HL-60 (cell line): ENCODE results near the gene EEPD1.
"Not testable (repeated sequence)": the region's sequence is repeated elsewhere in the genome, so short reads cannot be mapped to it uniquely, and the experiment has no call there.

Source experiments
- DNase-seq, 2 experiments: peaks; one replicate each; pipeline ENCODE4 v3.0.0-alpha.2; 2010 to 2020; ENCODE audit warnings: low read depth in 1 of 2, low spot score in 1 of 2
- H3K27ac ChIP-seq: fragments of 250-450 bp; sonication (Bioruptor Pico); replicated peaks from 2 replicates; pipeline ENCODE4 v1.5.1; 2020; ENCODE audit warnings: mild to moderate bottlenecking, moderate library complexity
- H3K27me3 ChIP-seq: fragments of 250-450 bp; sonication (Bioruptor Pico); 2 replicates; pipeline ENCODE4 v1.5.1; 2021; ENCODE audit warnings: mild to moderate bottlenecking, moderate library complexity; ENCODE audit not compliant: insufficient read depth, poor library complexity, severe bottlenecking
- H3K4me3 ChIP-seq: replicated peaks from 2 replicates; pipeline ENCODE4 v1.5.1; 2011; ENCODE audit warnings: mild to moderate bottlenecking, control low read depth, low read length; ENCODE audit not compliant: insufficient read depth
- GABPA ChIP-seq: IDR thresholded peaks from 2 replicates; pipeline ENCODE4 v1.6.1; 2012; ENCODE audit warnings: low read depth
- POLR2AphosphoS5 ChIP-seq: IDR thresholded peaks from 2 replicates; pipeline ENCODE4 v1.6.1; 2012; ENCODE audit warnings: low read depth
- SPI1 ChIP-seq: IDR thresholded peaks from 2 replicates; pipeline ENCODE4 v1.6.1; 2012; ENCODE audit warnings: low read depth, mild to moderate bottlenecking, borderline replicate concordance
- TF ChIP-seq, protein P1 (sequence below): IDR thresholded peaks from one replicate; pipeline ENCODE4 v1.5.1; 2011; ENCODE audit warnings: low read length, control low read depth, inconsistent platforms; ENCODE audit not compliant: insufficient read depth
- TF ChIP-seq, protein P2 (sequence below): IDR thresholded peaks from 2 replicates; pipeline ENCODE4 v1.6.1; 2012; ENCODE audit warnings: low read depth; ENCODE audit not compliant: insufficient replicate concordance

Gene EEPD1

GRCh38 chr7:36236073-36236472 lies 83.0 kb downstream of the EEPD1 start:
- TF ChIP-seq SPI1, result no peak
- TF ChIP-seq, protein P1, sequence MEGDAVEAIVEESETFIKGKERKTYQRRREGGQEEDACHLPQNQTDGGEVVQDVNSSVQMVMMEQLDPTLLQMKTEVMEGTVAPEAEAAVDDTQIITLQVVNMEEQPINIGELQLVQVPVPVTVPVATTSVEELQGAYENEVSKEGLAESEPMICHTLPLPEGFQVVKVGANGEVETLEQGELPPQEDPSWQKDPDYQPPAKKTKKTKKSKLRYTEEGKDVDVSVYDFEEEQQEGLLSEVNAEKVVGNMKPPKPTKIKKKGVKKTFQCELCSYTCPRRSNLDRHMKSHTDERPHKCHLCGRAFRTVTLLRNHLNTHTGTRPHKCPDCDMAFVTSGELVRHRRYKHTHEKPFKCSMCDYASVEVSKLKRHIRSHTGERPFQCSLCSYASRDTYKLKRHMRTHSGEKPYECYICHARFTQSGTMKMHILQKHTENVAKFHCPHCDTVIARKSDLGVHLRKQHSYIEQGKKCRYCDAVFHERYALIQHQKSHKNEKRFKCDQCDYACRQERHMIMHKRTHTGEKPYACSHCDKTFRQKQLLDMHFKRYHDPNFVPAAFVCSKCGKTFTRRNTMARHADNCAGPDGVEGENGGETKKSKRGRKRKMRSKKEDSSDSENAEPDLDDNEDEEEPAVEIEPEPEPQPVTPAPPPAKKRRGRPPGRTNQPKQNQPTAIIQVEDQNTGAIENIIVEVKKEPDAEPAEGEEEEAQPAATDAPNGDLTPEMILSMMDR, result no peak
- no peak for TF ChIP-seq GABPA
- TF ChIP-seq, protein P2, sequence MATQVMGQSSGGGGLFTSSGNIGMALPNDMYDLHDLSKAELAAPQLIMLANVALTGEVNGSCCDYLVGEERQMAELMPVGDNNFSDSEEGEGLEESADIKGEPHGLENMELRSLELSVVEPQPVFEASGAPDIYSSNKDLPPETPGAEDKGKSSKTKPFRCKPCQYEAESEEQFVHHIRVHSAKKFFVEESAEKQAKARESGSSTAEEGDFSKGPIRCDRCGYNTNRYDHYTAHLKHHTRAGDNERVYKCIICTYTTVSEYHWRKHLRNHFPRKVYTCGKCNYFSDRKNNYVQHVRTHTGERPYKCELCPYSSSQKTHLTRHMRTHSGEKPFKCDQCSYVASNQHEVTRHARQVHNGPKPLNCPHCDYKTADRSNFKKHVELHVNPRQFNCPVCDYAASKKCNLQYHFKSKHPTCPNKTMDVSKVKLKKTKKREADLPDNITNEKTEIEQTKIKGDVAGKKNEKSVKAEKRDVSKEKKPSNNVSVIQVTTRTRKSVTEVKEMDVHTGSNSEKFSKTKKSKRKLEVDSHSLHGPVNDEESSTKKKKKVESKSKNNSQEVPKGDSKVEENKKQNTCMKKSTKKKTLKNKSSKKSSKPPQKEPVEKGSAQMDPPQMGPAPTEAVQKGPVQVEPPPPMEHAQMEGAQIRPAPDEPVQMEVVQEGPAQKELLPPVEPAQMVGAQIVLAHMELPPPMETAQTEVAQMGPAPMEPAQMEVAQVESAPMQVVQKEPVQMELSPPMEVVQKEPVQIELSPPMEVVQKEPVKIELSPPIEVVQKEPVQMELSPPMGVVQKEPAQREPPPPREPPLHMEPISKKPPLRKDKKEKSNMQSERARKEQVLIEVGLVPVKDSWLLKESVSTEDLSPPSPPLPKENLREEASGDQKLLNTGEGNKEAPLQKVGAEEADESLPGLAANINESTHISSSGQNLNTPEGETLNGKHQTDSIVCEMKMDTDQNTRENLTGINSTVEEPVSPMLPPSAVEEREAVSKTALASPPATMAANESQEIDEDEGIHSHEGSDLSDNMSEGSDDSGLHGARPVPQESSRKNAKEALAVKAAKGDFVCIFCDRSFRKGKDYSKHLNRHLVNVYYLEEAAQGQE, result no peak
- TF ChIP-seq POLR2AphosphoS5, result no peak
- DNase-seq, result no peak
- no peak overlapping the region for H3K27ac ChIP-seq

DNA sequence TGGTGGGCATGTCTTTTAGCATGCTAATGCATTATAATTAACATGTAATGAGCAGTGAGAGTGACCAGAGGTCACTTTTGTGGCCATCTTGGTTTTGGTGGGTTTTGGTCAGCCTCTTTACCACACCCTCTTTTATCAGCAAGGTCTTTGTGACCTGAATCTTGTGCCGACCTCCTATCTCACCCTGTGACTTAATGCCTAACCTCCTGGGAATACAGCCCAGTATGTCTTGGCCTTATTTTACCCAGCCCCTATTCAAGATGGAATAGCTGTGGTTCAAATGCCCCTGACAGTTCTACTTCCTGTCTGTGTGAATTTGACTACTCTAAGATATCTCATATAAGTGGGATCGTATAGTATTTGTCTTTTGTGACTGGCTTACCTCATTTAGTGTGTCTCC lies 85.1 kb downstream of the EEPD1 start:
- no peak overlapping the region for H3K4me3 ChIP-seq
- H3K27ac ChIP-seq, result no peak overlapping the region
- no peak for DNase-seq
- TF ChIP-seq, protein P2, result no peak
- TF ChIP-seq SPI1, result no peak
- TF ChIP-seq, protein P1, result no peak
- TF ChIP-seq GABPA, result no peak
- TF ChIP-seq POLR2AphosphoS5, result no peak
- no peaks in the 10 kb centered on the region for H3K27me3 ChIP-seq

More at GRCh38 chr7:36236073-36236472, 83.0 kb downstream of the EEPD1 start:
- Histone ChIP-seq H3K4me3 (no peak overlapping the region), H3K27me3 (no peaks in the 10 kb centered on the region)

DNA sequence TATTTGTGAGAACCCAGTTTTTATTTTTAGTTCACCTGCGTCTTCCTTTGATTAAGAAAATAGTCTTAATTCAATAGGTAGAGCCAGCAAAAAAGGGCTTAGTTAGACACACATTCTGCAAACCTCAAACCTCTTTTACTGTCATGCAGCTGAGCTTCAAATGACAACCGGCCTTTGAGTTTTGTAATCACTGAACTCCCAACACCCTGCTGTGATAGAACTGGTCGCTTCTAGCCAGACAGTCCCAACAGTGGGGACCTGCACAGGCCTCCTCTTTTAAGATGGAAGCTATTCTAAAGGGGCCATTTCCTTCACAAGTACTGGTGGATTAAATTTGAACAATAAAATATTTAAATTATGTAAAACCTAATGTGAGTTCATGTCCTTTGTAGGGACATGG lies 90.3 kb downstream of the EEPD1 start:
- not testable (repeated sequence) for H3K27ac ChIP-seq, DNase-seq, H3K4me3 ChIP-seq, H3K27me3 ChIP-seq

DNA sequence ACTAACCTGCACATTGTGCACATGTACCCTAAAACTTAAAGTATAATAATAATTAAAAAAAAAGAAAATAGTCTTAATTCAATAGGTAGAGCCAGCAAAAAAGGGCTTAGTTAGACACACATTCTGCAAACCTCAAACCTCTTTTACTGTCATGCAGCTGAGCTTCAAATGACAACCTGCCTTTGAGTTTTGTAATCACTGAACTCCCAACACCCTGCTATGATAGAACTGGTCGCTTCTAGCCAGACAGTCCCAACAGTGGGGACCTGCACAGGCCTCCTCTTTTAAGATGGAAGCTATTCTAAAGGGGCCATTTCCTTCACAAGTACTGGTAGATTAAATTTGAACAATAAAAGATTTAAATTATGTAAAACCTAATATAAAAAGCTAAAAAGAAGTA lies 90.9 kb downstream of the EEPD1 start:
- H3K27me3 ChIP-seq, H3K27ac ChIP-seq, H3K4me3 ChIP-seq, DNase-seq: not testable (repeated sequence)

- Histone ChIP-seq H3K4me3 (no peak overlapping the region), H3K27ac (no peak overlapping the region), H3K27me3 (no peaks in the 10 kb centered on the region)
- no peak for TF ChIP-seq GABPA
- TF ChIP-seq SPI1, result no peak
- no peak for TF ChIP-seq POLR2AphosphoS5
- TF ChIP-seq, protein P2, result no peak
- TF ChIP-seq, protein P1, result no peak
- no peak for DNase-seq
These were observed 91.4 kb downstream of the EEPD1 start for GRCh38 chr7:36244429-36244828.
